GM12878 (cell line): ENCODE data around the gene P2RY11. TPM values are rescaled to one million over a fixed set of nuclear protein-coding genes. Genes with fewer than 3 reads are reported as not detected.

ENCODE experiments used
- ATAC-seq: fragments of 200-7000 bp; cut with Tn5 transposase; 3 replicates; pipeline ENCODE4 v1.9.1; 2020; ENCODE audit warnings: mild to moderate bottlenecking, moderate library complexity
- BruUV-seq: library from RNA; stranded (reverse); fragments of 400-500 nt; replicated peaks from 2 replicates; lab custom pipeline; 2021; lab: Mats Ljungman, UMichigan
- CTCF ChIA-PET: fragments of 300-600 bp; sonication (Branson Sonifier 250); formaldehyde crosslinking; extraction: SDS; loops from one replicate; lab custom pipeline; 2021; ENCODE audit warnings: inconsistent platforms; lab: Yijun Ruan, JAX
- POLR2A ChIA-PET: fragments of 350-600 bp; formaldehyde crosslinking; extraction: SDS; loops from one replicate; lab custom pipeline; 2021; ENCODE audit warnings: inconsistent platforms; lab: Charles Lee
- RAD21 ChIA-PET: fragments of 300-600 bp; sonication (Branson Sonifier 250); formaldehyde crosslinking; loops from one replicate; lab custom pipeline; 2023; ENCODE audit warnings: antibody characterized with exemption; ENCODE audit not compliant: unreplicated experiment; lab: Charles Lee
- SMC1A ChIA-PET: fragments of 300-600 bp; sonication (Branson Sonifier 250); formaldehyde crosslinking; loops from one replicate; lab custom pipeline; 2023; ENCODE audit not compliant: unreplicated experiment, uncharacterized antibody; lab: Charles Lee
- DNase-seq: peaks from one replicate; pipeline ENCODE4 v3.0.0-alpha.2; 2011; ENCODE audit warnings: low read depth, low spot score
- FAIRE-seq: peaks from 3 replicates; lab custom pipeline; 2011; peaks lifted over from hg19 to GRCh38; lab: Jason Lieb, UNC
- H2AFZ ChIP-seq: 2 replicates; pipeline ENCODE4 v1.6.0; 2011; ENCODE audit warnings: low read depth, low read length, control low read depth; ENCODE audit not compliant: control insufficient read depth
- H3K27ac ChIP-seq: 2 replicates; pipeline ENCODE4 v1.5.1; 2011; ENCODE audit warnings: control low read depth; ENCODE audit not compliant: control insufficient read depth, insufficient read depth
- H3K27me3 ChIP-seq, 2 experiments: replicated peaks in 1 of 2; 2 replicates each; pipeline versions ENCODE4 v1.6.0 to v1.6.1; 2011; ENCODE audit warnings: low read length in 1 of 2; ENCODE audit not compliant: control insufficient read depth in 2 of 2, insufficient read depth in 2 of 2
- H3K36me3 ChIP-seq, 2 experiments: 2 replicates each; pipeline ENCODE4 v1.5.1; 2011; ENCODE audit warnings: low read length in 1 of 2; ENCODE audit not compliant: control insufficient read depth in 2 of 2, insufficient read depth in 2 of 2
- H3K4me1 ChIP-seq: 2 replicates; pipeline ENCODE4 v1.6.1; 2011; ENCODE audit warnings: mild to moderate bottlenecking, low read length, moderate library complexity, mixed read lengths; ENCODE audit not compliant: control insufficient read depth, insufficient read depth
- H3K4me2 ChIP-seq: 2 replicates; pipeline ENCODE4 v1.6.0; 2011; ENCODE audit warnings: control low read depth; ENCODE audit not compliant: control insufficient read depth, insufficient read depth
- H3K4me3 ChIP-seq: fragments of 200-600 bp; sonication (generic); 2 replicates; pipeline ENCODE4 v1.5.1; 2016
- H3K79me2 ChIP-seq: 2 replicates; pipeline ENCODE4 v1.6.0; 2011; ENCODE audit warnings: low read length; ENCODE audit not compliant: control insufficient read depth, insufficient read depth
- H3K9ac ChIP-seq: 2 replicates; pipeline ENCODE4 v1.8.0; 2011; ENCODE audit warnings: low read length, control low read depth, mixed read lengths; ENCODE audit not compliant: control insufficient read depth, insufficient read depth
- H3K9me3 ChIP-seq: replicated peaks from 3 replicates; pipeline ENCODE4 v1.5.1; 2011; ENCODE audit warnings: mild to moderate bottlenecking, low read length; ENCODE audit not compliant: control insufficient read depth, insufficient read depth
- H4K20me1 ChIP-seq: 2 replicates; pipeline ENCODE4 v1.6.0; 2011; ENCODE audit not compliant: control insufficient read depth, insufficient read depth
- ATF2 ChIP-seq: IDR thresholded peaks from 2 replicates; pipeline ENCODE4 v1.6.1; 2012; ENCODE audit warnings: low read length, inconsistent platforms
- BCL11A ChIP-seq: IDR thresholded peaks from 2 replicates; pipeline ENCODE4 v1.6.1; 2011; ENCODE audit warnings: low read depth, low read length
- BCL3 ChIP-seq: IDR thresholded peaks from 2 replicates; pipeline ENCODE4 v1.6.1; 2011; ENCODE audit warnings: borderline replicate concordance, low read depth, mild to moderate bottlenecking, moderate library complexity, low read length; ENCODE audit not compliant: insufficient read depth, poor library complexity, severe bottlenecking
- JUNB ChIP-seq: IDR thresholded peaks from 2 replicates; pipeline ENCODE4 v1.6.1; 2016; ENCODE audit warnings: antibody characterized with exemption, mild to moderate bottlenecking
- KLF5 ChIP-seq: fragments of 450-650 bp; IDR thresholded peaks from 2 replicates; pipeline ENCODE4 v1.6.1; 2014; ENCODE audit warnings: mild to moderate bottlenecking; ENCODE audit not compliant: partially characterized antibody
- MTA2 ChIP-seq: fragments of 450-650 bp; IDR thresholded peaks from 2 replicates; pipeline ENCODE4 v1.6.1; 2016; ENCODE audit warnings: low read depth, mild to moderate bottlenecking, moderate library complexity
- NFXL1 ChIP-seq: fragments of 450-650 bp; IDR thresholded peaks from 2 replicates; pipeline ENCODE4 v1.6.1; 2017; ENCODE audit warnings: antibody characterized with exemption, mild to moderate bottlenecking, borderline replicate concordance
- NR2C1 ChIP-seq: fragments of 450-650 bp; IDR thresholded peaks from 2 replicates; pipeline ENCODE4 v1.6.1; 2017; ENCODE audit warnings: antibody characterized with exemption, mild to moderate bottlenecking, moderate library complexity
- SIN3A ChIP-seq: IDR thresholded peaks from 2 replicates; pipeline ENCODE4 v1.6.1; 2012; ENCODE audit warnings: low read depth, low read length, improper control_type of control experiment
- SP1 ChIP-seq: IDR thresholded peaks from one replicate; pipeline ENCODE4 v1.6.1; 2011; ENCODE audit warnings: low read depth, low read length
- SREBF1 ChIP-seq: IDR thresholded peaks from 2 replicates; pipeline ENCODE4 v1.6.1; 2012; ENCODE audit warnings: mild to moderate bottlenecking, low read length
- ZBTB40 ChIP-seq: fragments of 450-650 bp; IDR thresholded peaks from 2 replicates; pipeline ENCODE4 v1.6.1; 2016; ENCODE audit warnings: mild to moderate bottlenecking, moderate library complexity, borderline replicate concordance
- ZNF207 ChIP-seq: fragments of 450-650 bp; IDR thresholded peaks from 2 replicates; pipeline ENCODE4 v1.6.1; 2014; ENCODE audit warnings: antibody characterized with exemption, mild to moderate bottlenecking, borderline replicate concordance
- ZSCAN29 ChIP-seq: fragments of 450-650 bp; IDR thresholded peaks from 2 replicates; pipeline ENCODE4 v1.6.1; 2017; ENCODE audit warnings: mild to moderate bottlenecking, moderate library complexity
- WGBS: methylation state at CpG from one replicate; pipeline ENCODE4 v1.1.6; 2016; ENCODE audit warnings: low lambda C conversion rate; ENCODE audit not compliant: insufficient replicate concordance, insufficient coverage; ENCODE audit errors: missing lambda C conversion rate; 5-methylcytosine and 5-hydroxymethylcytosine counted together
- in situ Hi-C: fragments of 300-500 bp; cut with MboI; formaldehyde crosslinking; loops from 9 replicates; pipeline ENCODE4 v1.14.3; 2018; ENCODE audit warnings: mixed read lengths
- intact Hi-C: fragments of 100-400 bp; cut with micrococcal nuclease; formaldehyde crosslinking; loops from one replicate; pipeline ENCODE4 v1.14.2; 2022; ENCODE audit not compliant: unreplicated experiment
- polyA plus RNA-seq, 11 experiments: library from polyadenylated mRNA; depleted of rRNA in 4 of 11; unstranded in 6 of 11; stranded (reverse) in 5 of 11; fragments of >200 nt; fragmentation: Nextera tagmentation in 4 of 11; fragmentation: Illumina TruSeq in 1 of 11; extraction: Ambion mirVana in 4 of 11; extraction: Trizol in 1 of 11; gene quantifications; 1 replicate in 1 of 11; 2 replicates in 10 of 11; pipeline versions ENCODE4 v1.2.1 to v1.2.3, GENCODE V29; 2011 to 2016; ENCODE audit warnings: inconsistent platforms in 2 of 11, missing spikeins in 2 of 11, low read depth in 1 of 11
- total RNA-seq, 4 experiments: library from RNA; depleted of rRNA in 3 of 4; stranded (reverse); fragments of >200 nt in 3 of 4; fragmentation: Illumina TruSeq in 1 of 4; extraction: Trizol in 1 of 4; gene quantifications; 2 replicates each; pipeline versions ENCODE4 v1.2.1 to v1.2.3, GENCODE V29; 2013 to 2021

Gene P2RY11
- total and polyA plus RNA-seq, 10 of the 15 experiments (the other 5 are each of a cell fraction or from before 2014, with no cell fraction given) = 0.14 to 46.5 (median 7.6) TPM

- TF ChIP-seq SREBF1 (no peak), BCL3 (peak; percentile 71)
Observed at GRCh38 chr19:10115392-10116084, 4.0 kb downstream of the P2RY11 start (continued).

- H3K4me1 ChIP-seq = peaks cover 19% of the 10 kb centered on the region
- TSS peak; percentile 6 for BruUV-seq
- H3K36me3 ChIP-seq = peaks cover 4 to 34% of the 10 kb centered on the region in 2 experiments; a peak in 3 of 4 replicates
- no peak overlapping the region for H2AFZ ChIP-seq
- H3K27ac ChIP-seq = no peak overlapping the region
- DNase-seq (no peak), FAIRE-seq (no peak), ATAC-seq (no peak)
- no peaks in the 10 kb centered on the region for H3K27me3 ChIP-seq
- RAD21 ChIA-PET = interaction anchor here (0.9 to 8.6 kb wide), 2 partner anchors 16 to 134 kb away, joined by 5 to 166 read pairs; partner anchors contain the start of gene ANGPTL6
- no peaks in the 10 kb centered on the region for H4K20me1 ChIP-seq
- H3K9ac ChIP-seq = no peak overlapping the region
- intact Hi-C loops = no loop called here
- peaks cover 28% of the 10 kb centered on the region for H3K79me2 ChIP-seq
- CTCF ChIA-PET = interaction anchor here (0.9 to 9.8 kb wide), 2 partner anchors 16 to 274 kb away, joined by 3 to 171 read pairs; partner anchors contain the start of gene ANGPTL6
- no peak overlapping the region for H3K4me3 ChIP-seq
- POLR2A ChIA-PET = interaction anchor here (0.6 to 5.4 kb wide), 7 partner anchors 9 to 104 kb away, joined by 3 to 58 read pairs (median 3); partner anchors contain the start of genes ANGPTL6 and PPAN
- SMC1A ChIA-PET = interaction anchor here (1.4 to 11.4 kb wide), 2 partner anchors 16 to 272 kb away, joined by 3 to 150 read pairs; partner anchors contain the start of gene ANGPTL6
- H3K9me3 ChIP-seq = no peaks in the 10 kb centered on the region
- H3K4me2 ChIP-seq = no peak overlapping the region
- 94% methylated on average over 35 of the region's 35 CpGs for WGBS
- in situ Hi-C loops = no loop called here
- TF ChIP-seq MTA2 (no peak), ZSCAN29 (no peak), NR2C1 (no peak), BCL11A (0 out of 2 replicates have a peak, but pooled peaks have one; percentile 7), ATF2 (peak; percentile 34; the same call in 1 of the 2 replicates), JUNB (no peak), ZNF207 (no peak), ZBTB40 (no peak), NFXL1 (no peak), SIN3A (no peak), KLF5 (no peak), SP1 (no peak)
Observed at GRCh38 chr19:10116085-10116865, 4.8 kb downstream of the P2RY11 start.
